DOHH2 (cell line): ENCODE data around the gene PITPNC1.

ENCODE experiments used
- H3F3A ChIP-seq: fragments of 200-600 bp; sonication (generic), shearing (Covaris generic); 2 replicates; pipeline ENCODE4 v1.6.0; 2016; ENCODE audit warnings: antibody characterized with exemption, mild to moderate bottlenecking; ENCODE audit not compliant: control insufficient read depth, insufficient read depth
- H3K27ac ChIP-seq: fragments of 200-600 bp; sonication (generic); 2 replicates; pipeline ENCODE4 v1.5.1; 2014; ENCODE audit warnings: low read depth, mild to moderate bottlenecking, low read length, moderate library complexity
- H3K27me3 ChIP-seq: fragments of 200-600 bp; sonication (generic); 2 replicates; pipeline ENCODE4 v1.6.1; 2014; ENCODE audit warnings: mild to moderate bottlenecking, low read length, mixed read lengths; ENCODE audit not compliant: control insufficient read depth
- H3K36me3 ChIP-seq: fragments of 200-600 bp; sonication (generic); 2 replicates; pipeline ENCODE4 v1.6.1; 2014; ENCODE audit warnings: mild to moderate bottlenecking, low read length, moderate library complexity, mixed read lengths; ENCODE audit not compliant: control insufficient read depth
- H3K4me1 ChIP-seq: fragments of 200-600 bp; sonication (generic); 2 replicates; pipeline ENCODE4 v1.6.1; 2014; ENCODE audit warnings: mild to moderate bottlenecking, low read length, mixed read lengths; ENCODE audit not compliant: control insufficient read depth
- H3K4me2 ChIP-seq: fragments of 200-600 bp; sonication (generic); 2 replicates; pipeline ENCODE4 v1.6.0; 2014; ENCODE audit warnings: mild to moderate bottlenecking, low read length, moderate library complexity
- H3K4me3 ChIP-seq: fragments of 200-600 bp; sonication (generic); 2 replicates; pipeline ENCODE4 v1.5.1; 2014; ENCODE audit warnings: mild to moderate bottlenecking, low read length, mixed read lengths
- H3K79me2 ChIP-seq: fragments of 200-600 bp; sonication (generic); 2 replicates; pipeline ENCODE4 v1.6.1; 2014; ENCODE audit warnings: mild to moderate bottlenecking, low read length, mixed read lengths; ENCODE audit not compliant: control insufficient read depth
- H3K9me2 ChIP-seq: fragments of 200-600 bp; sonication (generic); replicated peaks from 2 replicates; pipeline ENCODE4 v1.6.1; 2014; ENCODE audit warnings: mild to moderate bottlenecking, low read length, mixed read lengths; ENCODE audit not compliant: control insufficient read depth
- H3K9me3 ChIP-seq: fragments of 200-600 bp; sonication (generic); 2 replicates; pipeline ENCODE4 v1.6.1; 2014; ENCODE audit warnings: antibody characterized with exemption, low read length, mixed read lengths; ENCODE audit not compliant: control insufficient read depth, insufficient read depth
- H4K20me1 ChIP-seq: fragments of 200-600 bp; sonication (generic); 2 replicates; pipeline ENCODE4 v1.6.0; 2014; ENCODE audit warnings: low read depth, mild to moderate bottlenecking, antibody characterized with exemption, low read length, moderate library complexity; ENCODE audit not compliant: control insufficient read depth, insufficient read depth
- EZH2phosphoT487 ChIP-seq: fragments of 200-600 bp; sonication (generic); IDR thresholded peaks from 2 replicates; pipeline ENCODE4 v1.6.1; 2017; ENCODE audit warnings: borderline replicate concordance, mild to moderate bottlenecking, antibody characterized with exemption, low read length, moderate library complexity, mixed read lengths
- TF ChIP-seq, protein P1 (sequence below): fragments of 200-600 bp; sonication (generic); IDR thresholded peaks from one replicate; pipeline ENCODE4 v1.5.1; 2014; ENCODE audit warnings: antibody characterized with exemption, mild to moderate bottlenecking, low read depth, low read length; ENCODE audit not compliant: poor library complexity, severe bottlenecking

PITPNC1 gene

DNA sequence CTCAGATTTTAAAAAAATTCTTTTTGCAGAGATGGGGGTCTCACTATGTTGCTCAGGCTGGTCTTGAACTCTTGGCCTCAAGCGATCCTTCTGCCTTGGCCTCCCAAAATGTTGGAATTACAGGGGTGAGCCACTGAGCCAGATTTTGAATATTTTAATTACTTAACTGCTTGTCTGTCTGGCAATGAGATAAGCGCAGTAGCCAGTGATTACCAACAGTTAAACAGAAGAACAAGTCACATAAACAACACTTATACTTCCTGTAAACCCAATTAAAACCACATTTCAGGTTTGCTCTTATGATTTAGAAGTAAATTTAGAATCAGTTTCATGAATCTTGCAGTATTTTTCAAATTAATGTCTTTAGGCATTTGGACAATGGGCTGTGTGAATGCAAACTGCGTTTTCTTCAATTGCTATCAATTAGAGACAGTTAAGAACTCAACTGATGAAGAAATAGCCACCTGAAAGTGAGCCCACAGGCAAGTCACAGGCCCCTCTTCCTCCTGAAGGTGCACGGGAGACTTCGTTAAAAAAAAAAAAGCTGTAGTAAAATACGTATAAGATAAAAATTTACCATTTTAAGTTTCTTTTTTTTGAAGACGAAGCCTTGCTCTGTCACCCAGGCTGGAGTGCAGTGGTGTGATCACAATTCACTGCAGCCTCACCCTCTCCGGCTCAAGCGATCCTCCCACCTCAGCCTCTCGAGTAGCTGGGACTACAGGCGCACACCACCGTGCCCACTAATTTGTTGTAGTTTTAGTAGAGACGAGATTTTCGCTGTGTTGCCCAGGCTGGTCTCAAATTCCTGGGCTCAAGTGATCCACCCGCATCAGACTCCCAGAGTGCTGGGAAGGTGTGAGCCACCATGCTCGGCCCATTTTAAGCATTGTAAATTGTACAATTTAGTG is 73.0 kb downstream of the PITPNC1 start:
- Histone ChIP-seq H3K36me3 (no peaks in the 10 kb centered on the region), H3K27ac (peak overlapping the region; percentile 83), H3K9me2 (no peaks in the 10 kb centered on the region), H3K27me3 (no peaks in the 10 kb centered on the region), H3K4me1 (peaks cover 74% of the 10 kb centered on the region), H4K20me1 (no peaks in the 10 kb centered on the region), H3K4me3 (peak overlapping the region; percentile 51), H3K79me2 (peaks cover 17% of the 10 kb centered on the region; the same call in 1 of the 2 replicates), H3F3A (peaks cover 18% of the 10 kb centered on the region; the same call in 1 of the 2 replicates), H3K4me2 (peak overlapping the region; percentile 65), H3K9me3 (no peaks in the 10 kb centered on the region)
- TF ChIP-seq, protein P1, sequence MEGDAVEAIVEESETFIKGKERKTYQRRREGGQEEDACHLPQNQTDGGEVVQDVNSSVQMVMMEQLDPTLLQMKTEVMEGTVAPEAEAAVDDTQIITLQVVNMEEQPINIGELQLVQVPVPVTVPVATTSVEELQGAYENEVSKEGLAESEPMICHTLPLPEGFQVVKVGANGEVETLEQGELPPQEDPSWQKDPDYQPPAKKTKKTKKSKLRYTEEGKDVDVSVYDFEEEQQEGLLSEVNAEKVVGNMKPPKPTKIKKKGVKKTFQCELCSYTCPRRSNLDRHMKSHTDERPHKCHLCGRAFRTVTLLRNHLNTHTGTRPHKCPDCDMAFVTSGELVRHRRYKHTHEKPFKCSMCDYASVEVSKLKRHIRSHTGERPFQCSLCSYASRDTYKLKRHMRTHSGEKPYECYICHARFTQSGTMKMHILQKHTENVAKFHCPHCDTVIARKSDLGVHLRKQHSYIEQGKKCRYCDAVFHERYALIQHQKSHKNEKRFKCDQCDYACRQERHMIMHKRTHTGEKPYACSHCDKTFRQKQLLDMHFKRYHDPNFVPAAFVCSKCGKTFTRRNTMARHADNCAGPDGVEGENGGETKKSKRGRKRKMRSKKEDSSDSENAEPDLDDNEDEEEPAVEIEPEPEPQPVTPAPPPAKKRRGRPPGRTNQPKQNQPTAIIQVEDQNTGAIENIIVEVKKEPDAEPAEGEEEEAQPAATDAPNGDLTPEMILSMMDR = no peak
- TF ChIP-seq EZH2phosphoT487 = no peak

DNA sequence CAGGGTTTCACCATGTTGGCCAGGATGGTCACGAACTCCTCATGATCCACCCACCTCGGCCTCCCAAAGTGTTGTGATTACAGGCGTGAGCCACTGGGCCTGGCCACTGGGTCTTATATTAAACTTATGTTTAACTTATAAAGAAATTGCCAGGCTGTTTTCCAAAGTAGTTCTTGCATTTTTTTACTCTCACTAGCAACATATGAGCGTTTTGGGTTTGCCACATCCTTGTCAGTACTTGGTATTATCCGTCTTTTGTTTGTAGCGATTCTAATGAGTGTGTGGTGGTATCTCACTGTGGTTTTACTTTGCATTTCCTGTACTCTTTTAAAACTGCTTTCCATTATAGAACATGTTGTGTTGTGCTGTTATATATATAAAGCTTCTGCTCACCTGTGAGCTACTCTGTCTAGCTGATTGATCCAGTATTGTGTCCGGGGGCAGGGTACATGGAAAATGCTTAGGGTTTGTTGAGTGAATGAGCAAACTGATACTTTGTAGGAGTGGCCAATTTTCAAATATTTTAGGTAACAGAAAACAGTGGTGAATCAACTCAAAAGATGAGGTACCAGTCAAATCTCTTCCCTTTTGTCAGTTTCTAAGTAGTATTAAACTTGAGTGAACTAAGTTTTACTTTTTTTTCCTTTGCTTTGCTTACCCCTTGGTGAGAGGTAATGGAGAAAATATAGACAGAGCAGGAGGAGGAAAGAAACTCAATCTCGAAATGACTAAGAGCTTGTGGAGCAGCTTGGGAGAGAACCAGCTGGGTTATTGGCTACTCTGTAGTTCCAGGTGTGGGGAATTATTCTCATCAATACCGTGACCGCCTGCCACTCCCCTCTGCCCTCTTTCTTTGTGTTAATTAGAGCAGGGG is 75.8 kb downstream of the PITPNC1 start:
- TF ChIP-seq EZH2phosphoT487 = no peak
- TF ChIP-seq, protein P1 = no peak
- Histone ChIP-seq H3K4me1 (peaks cover 100% of the 10 kb centered on the region), H3K27me3 (no peaks in the 10 kb centered on the region), H3F3A (peaks cover 29% of the 10 kb centered on the region), H3K9me3 (peaks cover 5% of the 10 kb centered on the region), H3K27ac (peak overlapping the region; percentile 83), H3K4me3 (peak overlapping the region; percentile 51), H3K9me2 (no peaks in the 10 kb centered on the region), H3K4me2 (peak overlapping the region; percentile 65), H3K36me3 (0 out of 2 replicates have a peak, but pooled peaks cover 3% of the 10 kb centered on the region), H3K79me2 (peaks cover 18% of the 10 kb centered on the region; the same call in 1 of the 2 replicates), H4K20me1 (no peaks in the 10 kb centered on the region)

GRCh38 chr17:67456103-67456502 is 79.0 kb downstream of the PITPNC1 start:
- Histone ChIP-seq H3K4me3 (peak overlapping the region; percentile 42), H3K9me2 (no peaks in the 10 kb centered on the region), H3K4me2 (peak overlapping the region; percentile 59), H3K79me2 (peaks cover 15% of the 10 kb centered on the region; the same call in 1 of the 2 replicates), H3F3A (peaks cover 23% of the 10 kb centered on the region), H3K27ac (peak overlapping the region; percentile 83), H4K20me1 (no peaks in the 10 kb centered on the region), H3K27me3 (no peaks in the 10 kb centered on the region), H3K4me1 (peaks cover 69% of the 10 kb centered on the region), H3K36me3 (0 out of 2 replicates have a peak, but pooled peaks cover 3% of the 10 kb centered on the region), H3K9me3 (peaks cover 10% of the 10 kb centered on the region)
- TF ChIP-seq, protein P1 = no peak
- no peak for TF ChIP-seq EZH2phosphoT487
